Right lobe of liver (tissue), 6 donors: ENCODE data around the gene CRNKL1. TPM values are rescaled to one million over a fixed set of nuclear protein-coding genes. Genes with fewer than 3 reads are reported as not detected.

ENCODE experiments used
- ATAC-seq, 4 donors: fragments of 200-7000 bp; cut with Tn5 transposase; one replicate each; pipeline ENCODE4 v1.9.1; 2020; ENCODE audit warnings: mild to moderate bottlenecking in 4 of 4, moderate library complexity in 4 of 4
- DNase-seq, 3 donors: peaks; one replicate each; pipeline ENCODE4 v3.0.0-alpha.2; 2020
- H3K27ac ChIP-seq, 3 donors: fragments of 200-600 bp; one replicate each; pipeline ENCODE4 v1.8.0; 2022
- H3K27me3 ChIP-seq, 2 donors: fragments of 200-600 bp; one replicate each; pipeline ENCODE4 v1.8.0; 2022
- H3K36me3 ChIP-seq, 4 donors: fragments of 200-600 bp; sonication (generic) in 1 of 4; one replicate each; pipeline versions ENCODE4 v1.5.1 to v1.8.0; 2017 to 2022; ENCODE audit warnings: control low read depth in 1 of 4
- H3K4me1 ChIP-seq, 4 donors: fragments of 200-600 bp; sonication (generic) in 1 of 4; one replicate each; pipeline versions ENCODE4 v1.5.1 to v1.8.0; 2017 to 2022; ENCODE audit warnings: control low read depth in 1 of 4
- H3K4me3 ChIP-seq, 3 donors: fragments of 200-600 bp; one replicate each; pipeline ENCODE4 v1.8.0; 2022
- H3K9me3 ChIP-seq, 4 donors: fragments of 200-600 bp; sonication (generic) in 1 of 4; one replicate each; pipeline versions ENCODE4 v1.5.1 to v1.8.0; 2017 to 2022; ENCODE audit warnings: control low read depth in 1 of 4
- CTCF ChIP-seq, 4 donors: fragments of 200-600 bp in 3 of 4; fragments of 450-650 bp in 1 of 4; IDR thresholded peaks; one replicate each; pipeline versions ENCODE4 v1.5.1 to v1.8.0; 2016 to 2022; ENCODE audit warnings: antibody characterized with exemption in 4 of 4, mild to moderate bottlenecking in 2 of 4
- POLR2A ChIP-seq: fragments of 450-650 bp; IDR thresholded peaks from one replicate; pipeline ENCODE4 v1.6.1; 2017; ENCODE audit warnings: antibody characterized with exemption, mild to moderate bottlenecking
- WGBS: methylation state at CpG from one replicate; pipeline ENCODE4 v1.1.6; 2018; ENCODE audit warnings: low coverage, low lambda C conversion rate; ENCODE audit not compliant: insufficient coverage; ENCODE audit errors: missing lambda C conversion rate; 5-methylcytosine and 5-hydroxymethylcytosine counted together
- intact Hi-C, 2 donors: fragments of 100-400 bp; cut with DNase I; formaldehyde crosslinking; loops; one replicate each; pipeline versions ENCODE4 v1.11.2 to v1.14.1; 2022
- total RNA-seq, 6 experiments: library from RNA; depleted of rRNA in 2 of 6; stranded (reverse); fragments of >200 nt in 2 of 6; fragmentation: NEBNext Ultra II Directional in 3 of 6; extraction: Animal tissue kit (Norgen Biotek cat#: 25700) in 3 of 6; gene quantifications; one replicate each; pipeline versions ENCODE4 v1.1.0 to v1.2.4, GENCODE V29; 2016 to 2023
- donor health status: DM: no; HTN: yes; CAD: no.
- donor health status: DM: no; HTN: no; CAD: no.
- donor health status: DM: no; HTN: no; CAD: no.
- donor health status: DM: no; HTN: yes; CAD: no.
- donor health status: DM: no; HTN: yes; CAD: no.

The CRNKL1 gene
- total RNA-seq, 6 experiments from 2014 or later, result 5.5 to 13.2 (median 7.2) TPM

DNA sequence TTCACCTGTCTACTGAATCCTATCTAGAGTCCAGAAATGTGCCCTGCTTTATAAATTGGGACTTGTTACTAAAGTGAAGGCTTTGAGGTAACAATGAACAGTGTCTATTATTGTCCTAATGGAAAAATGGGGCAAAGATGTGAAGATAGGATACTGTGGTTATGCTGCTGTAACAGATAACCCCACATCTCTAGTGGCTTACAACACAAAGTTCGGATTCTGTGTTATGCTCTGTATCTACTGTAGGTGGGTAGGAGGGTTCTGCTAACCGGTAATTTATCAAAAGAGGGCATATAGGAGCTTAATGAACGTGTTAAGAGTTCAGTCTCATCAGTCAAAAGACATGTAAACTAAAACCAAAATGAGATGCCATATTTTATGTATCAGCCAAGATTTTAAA is 28.9 kb downstream of the CRNKL1 start:
- Histone ChIP-seq H3K27ac (no peak overlapping the region), H3K9me3 (no peaks in the 10 kb centered on the region), H3K36me3 (peaks cover 0 to 18% (median 6%) of the 10 kb centered on the region in 4 donors), H3K4me1 (peaks cover 0 to 17% (median 6%) of the 10 kb centered on the region in 4 donors), H3K4me3 (no peak overlapping the region), H3K27me3 (no peaks in the 10 kb centered on the region)
- no peak for DNase-seq
- ATAC-seq, result no peak
- TF ChIP-seq POLR2A (no peak), CTCF (IDR thresholded peaks at IDR 0.05) (no peak)
- intact Hi-C loops, result no loop called here
- 90% methylated on average over 3 of the region's 3 CpGs for WGBS

DNA sequence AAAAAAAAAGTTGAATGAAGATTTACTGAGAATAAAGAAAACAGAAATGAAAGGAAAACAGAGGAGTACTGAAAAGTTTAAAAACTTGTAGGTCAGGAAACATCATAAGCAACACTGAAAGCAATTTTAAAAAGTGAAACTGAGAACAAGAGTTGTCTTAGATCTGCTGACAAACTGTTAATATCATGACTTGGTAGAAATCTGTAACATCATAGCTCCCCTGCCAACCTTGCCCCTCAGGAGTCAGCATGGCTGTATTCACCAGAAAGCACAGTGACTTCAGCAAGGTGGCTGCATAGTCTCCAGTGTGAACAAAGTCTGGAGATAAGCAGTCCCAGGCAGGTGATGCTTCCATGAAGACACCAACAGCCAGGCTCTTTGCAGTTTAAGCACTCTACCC is 29.8 kb downstream of the CRNKL1 start:
- intact Hi-C loops, result no loop called here
- Histone ChIP-seq H3K27me3 (no peaks in the 10 kb centered on the region), H3K27ac (no peak overlapping the region), H3K36me3 (peaks cover 0 to 10% (median 4%) of the 10 kb centered on the region in 4 donors), H3K4me1 (peaks cover 0 to 23% (median 6%) of the 10 kb centered on the region in 4 donors), H3K4me3 (no peak overlapping the region), H3K9me3 (no peaks in the 10 kb centered on the region)
- DNase-seq, result no peak
- ATAC-seq, result no peak
- TF ChIP-seq POLR2A (no peak), CTCF (IDR thresholded peaks at IDR 0.05) (no peak)

- WGBS, result 91% methylated on average over 6 of the region's 7 CpGs
- peaks cover 0 to 23% (median 6%) of the 10 kb centered on the region in 4 donors for H3K4me1 ChIP-seq
- H3K27ac ChIP-seq, result no peak overlapping the region
These were observed 30.4 kb downstream of the CRNKL1 start for GRCh38 chr20:20021835-20022234.

GRCh38 chr20:20020908-20021307 is 31.4 kb downstream of the CRNKL1 start:
- ATAC-seq, result no peak
- DNase-seq, result no peak
- H3K36me3 ChIP-seq, result peaks cover 0 to 7% (median 2%) of the 10 kb centered on the region in 4 donors
- H3K4me3 ChIP-seq, result no peak overlapping the region
- intact Hi-C loops, result no loop called here
- no peaks in the 10 kb centered on the region for H3K9me3 ChIP-seq
- TF ChIP-seq POLR2A, result no peak
- TF ChIP-seq CTCF (IDR thresholded peaks at IDR 0.05), result no peak
- H3K27ac ChIP-seq, result no peak overlapping the region
- H3K27me3 ChIP-seq, result no peaks in the 10 kb centered on the region
- 84% methylated on average over 10 of the region's 11 CpGs for WGBS
- peaks cover 0 to 23% (median 11%) of the 10 kb centered on the region in 4 donors for H3K4me1 ChIP-seq

More at GRCh38 chr20:20021835-20022234, 30.4 kb downstream of the CRNKL1 start:
- H3K9me3 ChIP-seq, result no peaks in the 10 kb centered on the region
- no peaks in the 10 kb centered on the region for H3K27me3 ChIP-seq
- peaks cover 0 to 7% (median 2%) of the 10 kb centered on the region in 4 donors for H3K36me3 ChIP-seq
- TF ChIP-seq CTCF (IDR thresholded peaks at IDR 0.05) (no peak), POLR2A (no peak)
- ATAC-seq (no peak), DNase-seq (no peak)
- intact Hi-C loops, result no loop called here
- H3K4me3 ChIP-seq, result no peak overlapping the region

DNA sequence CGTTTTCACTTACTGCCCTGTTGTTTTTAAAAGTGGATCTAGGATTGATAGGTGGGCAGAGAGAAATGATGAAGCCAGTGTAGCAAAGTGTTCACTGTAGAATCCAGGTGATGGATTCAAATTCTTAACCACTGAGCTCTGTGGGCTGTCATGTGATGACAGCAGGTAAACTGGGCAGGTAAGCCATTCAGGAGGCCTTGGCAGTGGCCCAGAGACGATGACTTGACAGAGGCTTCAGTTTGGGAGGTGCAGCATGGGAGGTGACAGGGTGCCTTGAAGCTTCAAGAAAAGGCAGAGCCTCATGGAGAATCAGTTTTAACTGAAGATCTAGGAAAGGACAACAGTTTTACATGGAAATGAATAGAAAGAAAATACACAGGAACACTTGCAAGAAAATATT is 33.1 kb downstream of the CRNKL1 start:
- 43% methylated on average over 2 of the region's 2 CpGs for WGBS
- no peak for TF ChIP-seq POLR2A
- no peak for TF ChIP-seq CTCF (IDR thresholded peaks at IDR 0.05)
- H3K36me3 ChIP-seq, result peaks cover 0 to 7% (median 2%) of the 10 kb centered on the region in 4 donors
- DNase-seq (no peak), ATAC-seq (no peak)
- H3K9me3 ChIP-seq, result no peaks in the 10 kb centered on the region
- no peak overlapping the region for H3K4me3 ChIP-seq
- peaks cover 0 to 23% (median 11%) of the 10 kb centered on the region in 4 donors for H3K4me1 ChIP-seq
- intact Hi-C loops, result no loop called here
- H3K27me3 ChIP-seq, result no peaks in the 10 kb centered on the region
- no peak overlapping the region for H3K27ac ChIP-seq
